GM23338 (cell line): ENCODE data around the gene SLC9A9.

Experiments
- CREB1 ChIP-seq: fragments of 250-450 bp; sonication (Bioruptor Pico); IDR thresholded peaks from 2 replicates; pipeline ENCODE4 v1.5.0; 2020; ENCODE audit warnings: low read depth, mild to moderate bottlenecking, moderate library complexity
- ETS1 ChIP-seq: IDR thresholded peaks from 2 replicates; pipeline ENCODE4 v1.6.1; 2016; ENCODE audit warnings: antibody characterized with exemption
- EZH2 ChIP-seq: fragments of 200-600 bp; sonication (generic); IDR thresholded peaks from one replicate; pipeline ENCODE4 v1.8.0; 2017; ENCODE audit warnings: antibody characterized with exemption, mild to moderate bottlenecking, low read depth; ENCODE audit not compliant: unreplicated experiment
- EZH2phosphoT487 ChIP-seq: fragments of 200-600 bp; sonication (generic); IDR thresholded peaks from one replicate; pipeline ENCODE4 v1.8.1; 2018; ENCODE audit warnings: antibody characterized with exemption; ENCODE audit not compliant: unreplicated experiment
- JUNB ChIP-seq: IDR thresholded peaks from one replicate; pipeline ENCODE4 v1.6.1; 2016; ENCODE audit warnings: antibody characterized with exemption; ENCODE audit not compliant: unreplicated experiment
- NANOG ChIP-seq: IDR thresholded peaks from 2 replicates; pipeline ENCODE4 v1.6.1; 2016; ENCODE audit warnings: antibody characterized with exemption, borderline replicate concordance
- POLR2AphosphoS5 ChIP-seq: IDR thresholded peaks from 2 replicates; pipeline ENCODE4 v1.6.1; 2016; ENCODE audit warnings: antibody characterized with exemption, low read depth
- STAT1 ChIP-seq: IDR thresholded peaks from one replicate; pipeline ENCODE4 v1.6.1; 2016; ENCODE audit warnings: antibody characterized with exemption; ENCODE audit not compliant: unreplicated experiment
- ZNF114 ChIP-seq: fragments of 250-450 bp; sonication (Bioruptor Pico); IDR thresholded peaks from 2 replicates; pipeline ENCODE4 v1.5.0; 2020; ENCODE audit warnings: mild to moderate bottlenecking, moderate library complexity
- ZNF331 ChIP-seq: fragments of 250-450 bp; sonication (Bioruptor Pico); IDR thresholded peaks from 2 replicates; pipeline ENCODE4 v1.5.0; 2020; ENCODE audit warnings: low read depth, mild to moderate bottlenecking, moderate library complexity
- TF ChIP-seq, protein P1 (sequence below): IDR thresholded peaks from one replicate; pipeline ENCODE4 v1.6.1; 2018; ENCODE audit warnings: antibody characterized with exemption; ENCODE audit not compliant: unreplicated experiment
- TF ChIP-seq, protein P2 (sequence below), 2 experiments: fragments of 200-600 bp in 1 of 2; sonication (generic) in 1 of 2; conservative IDR thresholded peaks; 2 replicates each; pipeline versions ENCODE4 v1.5.1 to v1.6.1; 2016 to 2017; ENCODE audit warnings: antibody characterized with exemption in 2 of 2, low read depth in 2 of 2, mild to moderate bottlenecking in 2 of 2, moderate library complexity in 1 of 2
- TF ChIP-seq, protein P3 (sequence below): fragments of 250-450 bp; sonication (Bioruptor Pico); IDR thresholded peaks from 2 replicates; pipeline ENCODE4 v1.5.0; 2020; ENCODE audit warnings: mild to moderate bottlenecking, moderate library complexity

DNA sequence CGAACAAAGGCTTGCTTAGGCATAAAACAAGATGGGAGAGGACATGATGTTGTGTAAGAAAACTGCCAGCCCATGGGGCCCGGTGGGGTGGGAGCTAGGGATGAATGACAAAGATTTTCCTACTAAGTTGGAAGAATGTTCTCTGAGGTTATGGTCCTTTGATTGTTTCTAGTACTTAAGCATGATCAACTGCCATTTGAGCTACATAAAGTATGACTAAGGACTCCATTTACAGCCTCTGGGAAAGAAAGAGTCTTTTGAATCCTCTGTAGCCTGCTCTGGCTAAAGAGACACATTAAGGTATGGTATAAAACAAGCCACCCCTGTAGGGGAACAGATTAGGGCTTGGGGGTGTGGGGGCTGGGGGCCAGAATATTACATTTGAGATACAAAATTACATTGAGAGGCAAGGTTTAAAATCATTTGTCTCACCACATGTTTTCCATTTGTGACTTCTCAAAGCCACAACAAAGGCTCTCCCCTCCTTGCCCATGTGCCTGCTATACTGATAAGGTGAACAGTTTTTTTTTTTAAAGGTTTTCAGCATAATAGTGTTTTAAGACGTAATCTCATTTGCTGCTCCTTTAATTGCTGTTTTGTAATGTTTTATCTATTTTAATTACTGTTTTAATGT is 405.3 kb downstream of the SLC9A9 start:
- TF ChIP-seq EZH2phosphoT487 (no peak), CREB1 (CRISPR knock-in tag) (no peak), POLR2AphosphoS5 (no peak), EZH2 (no peak), ZNF331 (CRISPR knock-in tag) (no peak), ZNF114 (CRISPR knock-in tag) (no peak), STAT1 (no peak), JUNB (no peak), ETS1 (no peak), NANOG (no peak)
- TF ChIP-seq, protein P1, sequence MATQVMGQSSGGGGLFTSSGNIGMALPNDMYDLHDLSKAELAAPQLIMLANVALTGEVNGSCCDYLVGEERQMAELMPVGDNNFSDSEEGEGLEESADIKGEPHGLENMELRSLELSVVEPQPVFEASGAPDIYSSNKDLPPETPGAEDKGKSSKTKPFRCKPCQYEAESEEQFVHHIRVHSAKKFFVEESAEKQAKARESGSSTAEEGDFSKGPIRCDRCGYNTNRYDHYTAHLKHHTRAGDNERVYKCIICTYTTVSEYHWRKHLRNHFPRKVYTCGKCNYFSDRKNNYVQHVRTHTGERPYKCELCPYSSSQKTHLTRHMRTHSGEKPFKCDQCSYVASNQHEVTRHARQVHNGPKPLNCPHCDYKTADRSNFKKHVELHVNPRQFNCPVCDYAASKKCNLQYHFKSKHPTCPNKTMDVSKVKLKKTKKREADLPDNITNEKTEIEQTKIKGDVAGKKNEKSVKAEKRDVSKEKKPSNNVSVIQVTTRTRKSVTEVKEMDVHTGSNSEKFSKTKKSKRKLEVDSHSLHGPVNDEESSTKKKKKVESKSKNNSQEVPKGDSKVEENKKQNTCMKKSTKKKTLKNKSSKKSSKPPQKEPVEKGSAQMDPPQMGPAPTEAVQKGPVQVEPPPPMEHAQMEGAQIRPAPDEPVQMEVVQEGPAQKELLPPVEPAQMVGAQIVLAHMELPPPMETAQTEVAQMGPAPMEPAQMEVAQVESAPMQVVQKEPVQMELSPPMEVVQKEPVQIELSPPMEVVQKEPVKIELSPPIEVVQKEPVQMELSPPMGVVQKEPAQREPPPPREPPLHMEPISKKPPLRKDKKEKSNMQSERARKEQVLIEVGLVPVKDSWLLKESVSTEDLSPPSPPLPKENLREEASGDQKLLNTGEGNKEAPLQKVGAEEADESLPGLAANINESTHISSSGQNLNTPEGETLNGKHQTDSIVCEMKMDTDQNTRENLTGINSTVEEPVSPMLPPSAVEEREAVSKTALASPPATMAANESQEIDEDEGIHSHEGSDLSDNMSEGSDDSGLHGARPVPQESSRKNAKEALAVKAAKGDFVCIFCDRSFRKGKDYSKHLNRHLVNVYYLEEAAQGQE: no peak
- TF ChIP-seq, protein P2, sequence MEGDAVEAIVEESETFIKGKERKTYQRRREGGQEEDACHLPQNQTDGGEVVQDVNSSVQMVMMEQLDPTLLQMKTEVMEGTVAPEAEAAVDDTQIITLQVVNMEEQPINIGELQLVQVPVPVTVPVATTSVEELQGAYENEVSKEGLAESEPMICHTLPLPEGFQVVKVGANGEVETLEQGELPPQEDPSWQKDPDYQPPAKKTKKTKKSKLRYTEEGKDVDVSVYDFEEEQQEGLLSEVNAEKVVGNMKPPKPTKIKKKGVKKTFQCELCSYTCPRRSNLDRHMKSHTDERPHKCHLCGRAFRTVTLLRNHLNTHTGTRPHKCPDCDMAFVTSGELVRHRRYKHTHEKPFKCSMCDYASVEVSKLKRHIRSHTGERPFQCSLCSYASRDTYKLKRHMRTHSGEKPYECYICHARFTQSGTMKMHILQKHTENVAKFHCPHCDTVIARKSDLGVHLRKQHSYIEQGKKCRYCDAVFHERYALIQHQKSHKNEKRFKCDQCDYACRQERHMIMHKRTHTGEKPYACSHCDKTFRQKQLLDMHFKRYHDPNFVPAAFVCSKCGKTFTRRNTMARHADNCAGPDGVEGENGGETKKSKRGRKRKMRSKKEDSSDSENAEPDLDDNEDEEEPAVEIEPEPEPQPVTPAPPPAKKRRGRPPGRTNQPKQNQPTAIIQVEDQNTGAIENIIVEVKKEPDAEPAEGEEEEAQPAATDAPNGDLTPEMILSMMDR (conservative IDR thresholded peaks at IDR 0.05; ENCODE audit: low read depth in 2 of 2): no peak
- TF ChIP-seq, protein P3, sequence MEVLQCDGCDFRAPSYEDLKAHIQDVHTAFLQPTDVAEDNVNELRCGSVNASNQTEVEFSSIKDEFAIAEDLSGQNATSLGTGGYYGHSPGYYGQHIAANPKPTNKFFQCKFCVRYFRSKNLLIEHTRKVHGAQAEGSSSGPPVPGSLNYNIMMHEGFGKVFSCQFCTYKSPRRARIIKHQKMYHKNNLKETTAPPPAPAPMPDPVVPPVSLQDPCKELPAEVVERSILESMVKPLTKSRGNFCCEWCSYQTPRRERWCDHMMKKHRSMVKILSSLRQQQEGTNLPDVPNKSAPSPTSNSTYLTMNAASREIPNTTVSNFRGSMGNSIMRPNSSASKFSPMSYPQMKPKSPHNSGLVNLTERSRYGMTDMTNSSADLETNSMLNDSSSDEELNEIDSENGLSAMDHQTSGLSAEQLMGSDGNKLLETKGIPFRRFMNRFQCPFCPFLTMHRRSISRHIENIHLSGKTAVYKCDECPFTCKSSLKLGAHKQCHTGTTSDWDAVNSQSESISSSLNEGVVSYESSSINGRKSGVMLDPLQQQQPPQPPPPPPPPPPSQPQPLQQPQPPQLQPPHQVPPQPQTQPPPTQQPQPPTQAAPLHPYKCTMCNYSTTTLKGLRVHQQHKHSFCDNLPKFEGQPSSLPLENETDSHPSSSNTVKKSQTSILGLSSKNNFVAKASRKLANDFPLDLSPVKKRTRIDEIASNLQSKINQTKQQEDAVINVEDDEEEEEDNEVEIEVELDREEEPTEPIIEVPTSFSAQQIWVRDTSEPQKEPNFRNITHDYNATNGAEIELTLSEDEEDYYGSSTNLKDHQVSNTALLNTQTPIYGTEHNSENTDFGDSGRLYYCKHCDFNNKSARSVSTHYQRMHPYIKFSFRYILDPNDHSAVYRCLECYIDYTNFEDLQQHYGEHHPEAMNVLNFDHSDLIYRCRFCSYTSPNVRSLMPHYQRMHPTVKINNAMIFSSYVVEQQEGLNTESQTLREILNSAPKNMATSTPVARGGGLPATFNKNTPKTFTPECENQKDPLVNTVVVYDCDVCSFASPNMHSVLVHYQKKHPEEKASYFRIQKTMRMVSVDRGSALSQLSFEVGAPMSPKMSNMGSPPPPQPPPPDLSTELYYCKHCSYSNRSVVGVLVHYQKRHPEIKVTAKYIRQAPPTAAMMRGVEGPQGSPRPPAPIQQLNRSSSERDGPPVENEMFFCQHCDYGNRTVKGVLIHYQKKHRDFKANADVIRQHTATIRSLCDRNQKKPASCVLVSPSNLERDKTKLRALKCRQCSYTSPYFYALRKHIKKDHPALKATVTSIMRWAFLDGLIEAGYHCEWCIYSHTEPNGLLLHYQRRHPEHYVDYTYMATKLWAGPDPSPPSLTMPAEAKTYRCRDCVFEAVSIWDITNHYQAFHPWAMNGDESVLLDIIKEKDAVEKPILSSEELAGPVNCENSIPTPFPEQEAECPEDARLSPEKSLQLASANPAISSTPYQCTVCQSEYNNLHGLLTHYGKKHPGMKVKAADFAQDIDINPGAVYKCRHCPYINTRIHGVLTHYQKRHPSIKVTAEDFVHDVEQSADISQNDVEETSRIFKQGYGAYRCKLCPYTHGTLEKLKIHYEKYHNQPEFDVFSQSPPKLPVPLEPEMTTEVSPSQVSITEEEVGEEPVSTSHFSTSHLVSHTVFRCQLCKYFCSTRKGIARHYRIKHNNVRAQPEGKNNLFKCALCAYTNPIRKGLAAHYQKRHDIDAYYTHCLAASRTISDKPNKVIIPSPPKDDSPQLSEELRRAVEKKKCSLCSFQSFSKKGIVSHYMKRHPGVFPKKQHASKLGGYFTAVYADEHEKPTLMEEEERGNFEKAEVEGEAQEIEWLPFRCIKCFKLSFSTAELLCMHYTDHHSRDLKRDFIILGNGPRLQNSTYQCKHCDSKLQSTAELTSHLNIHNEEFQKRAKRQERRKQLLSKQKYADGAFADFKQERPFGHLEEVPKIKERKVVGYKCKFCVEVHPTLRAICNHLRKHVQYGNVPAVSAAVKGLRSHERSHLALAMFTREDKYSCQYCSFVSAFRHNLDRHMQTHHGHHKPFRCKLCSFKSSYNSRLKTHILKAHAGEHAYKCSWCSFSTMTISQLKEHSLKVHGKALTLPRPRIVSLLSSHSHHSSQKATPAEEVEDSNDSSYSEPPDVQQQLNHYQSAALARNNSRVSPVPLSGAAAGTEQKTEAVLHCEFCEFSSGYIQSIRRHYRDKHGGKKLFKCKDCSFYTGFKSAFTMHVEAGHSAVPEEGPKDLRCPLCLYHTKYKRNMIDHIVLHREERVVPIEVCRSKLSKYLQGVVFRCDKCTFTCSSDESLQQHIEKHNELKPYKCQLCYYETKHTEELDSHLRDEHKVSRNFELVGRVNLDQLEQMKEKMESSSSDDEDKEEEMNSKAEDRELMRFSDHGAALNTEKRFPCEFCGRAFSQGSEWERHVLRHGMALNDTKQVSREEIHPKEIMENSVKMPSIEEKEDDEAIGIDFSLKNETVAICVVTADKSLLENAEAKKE (CRISPR knock-in tag): no peak
